B cell (primary cell): Measurements from ENCODE around the gene CDKAL1.

Experiments used
- CTCF ChIP-seq: fragments of 200-600 bp; IDR thresholded peaks from one replicate; pipeline ENCODE4 v1.8.0; 2022; ENCODE audit warnings: antibody characterized with exemption, mild to moderate bottlenecking
- EZH2 ChIP-seq: IDR thresholded peaks from 2 replicates; pipeline ENCODE4 v1.6.1; 2012; ENCODE audit warnings: borderline replicate concordance, low read depth, mild to moderate bottlenecking, moderate library complexity, low read length; ENCODE audit not compliant: insufficient read depth, poor library complexity, severe bottlenecking

GRCh38 chr6:20497216-20498040 lies 36.8 kb upstream of the CDKAL1 start:
- TF ChIP-seq CTCF: no peak
- TF ChIP-seq EZH2: no peak
